GM23338 (cell line): ENCODE measurements around the gene SDC1. TPM values are rescaled to one million over a fixed set of nuclear protein-coding genes. Genes with fewer than 3 reads are reported as not detected.
"Not testable (repeated sequence)": the region's sequence is repeated elsewhere in the genome, so short reads cannot be mapped to it uniquely, and the experiment has no call there.

Source experiments
- ATAC-seq: fragments of 200-7000 bp; cut with Tn5 transposase; 3 replicates; pipeline ENCODE4 v1.9.1; 2020
- DNase-seq: peaks from one replicate; pipeline ENCODE4 v3.0.0-alpha.2; 2015; ENCODE audit warnings: low spot score
- H2AFZ ChIP-seq: fragments of 200-600 bp; sonication (generic); 2 replicates; pipeline ENCODE4 v1.8.0; 2016; ENCODE audit warnings: antibody characterized with exemption, mild to moderate bottlenecking, moderate library complexity
- H3F3A ChIP-seq: fragments of 200-600 bp; sonication (generic); replicated peaks from 2 replicates; pipeline ENCODE4 v1.8.0; 2017; ENCODE audit warnings: antibody characterized with exemption, mixed run types, low read depth
- H3K27ac ChIP-seq: fragments of 200-600 bp; sonication (generic); 2 replicates; pipeline ENCODE4 v1.6.1; 2016; ENCODE audit warnings: low read depth
- H3K27me3 ChIP-seq: fragments of 200-600 bp; sonication (generic); 2 replicates; pipeline ENCODE4 v1.8.0; 2016; ENCODE audit warnings: mild to moderate bottlenecking, mixed run types, moderate library complexity; ENCODE audit not compliant: insufficient read depth
- H3K36me3 ChIP-seq: fragments of 200-600 bp; sonication (generic); 2 replicates; pipeline ENCODE4 v1.8.0; 2016; ENCODE audit warnings: mild to moderate bottlenecking; ENCODE audit not compliant: insufficient read depth
- H3K4me1 ChIP-seq: fragments of 200-600 bp; sonication (generic); 2 replicates; pipeline ENCODE4 v1.8.0; 2016; ENCODE audit warnings: mild to moderate bottlenecking, moderate library complexity; ENCODE audit not compliant: insufficient read depth
- H3K4me2 ChIP-seq: fragments of 200-600 bp; sonication (generic); 2 replicates; pipeline ENCODE4 v1.7.1; 2017; ENCODE audit warnings: mixed run types
- H3K4me3 ChIP-seq: fragments of 200-600 bp; sonication (generic); 2 replicates; pipeline ENCODE4 v1.6.1; 2016; ENCODE audit warnings: mixed run types
- H3K79me2 ChIP-seq: fragments of 200-600 bp; sonication (generic); replicated peaks from 2 replicates; pipeline ENCODE4 v1.8.0; 2017; ENCODE audit warnings: mild to moderate bottlenecking; ENCODE audit not compliant: insufficient read depth
- H3K9me2 ChIP-seq: fragments of 200-600 bp; sonication (generic); 2 replicates; pipeline ENCODE4 v1.8.0; 2017; ENCODE audit not compliant: insufficient read depth
- H4K20me1 ChIP-seq: fragments of 200-600 bp; sonication (generic); replicated peaks from 2 replicates; pipeline ENCODE4 v1.8.0; 2017; ENCODE audit warnings: mild to moderate bottlenecking; ENCODE audit not compliant: insufficient read depth
- H3K27ac Mint-ChIP-seq: 2 replicates; pipeline ENCODE4 v1.8.0; 2020; ENCODE audit warnings: inconsistent platforms, mild to moderate bottlenecking, moderate library complexity, mixed read lengths
- H3K27me3 Mint-ChIP-seq: 3 replicates; pipeline ENCODE4 v1.8.0; 2022; ENCODE audit warnings: low read depth, mild to moderate bottlenecking, moderate library complexity, mixed read lengths, inconsistent platforms; ENCODE audit not compliant: insufficient read depth, poor library complexity
- H3K36me3 Mint-ChIP-seq: 3 replicates; pipeline ENCODE4 v1.8.0; 2021; ENCODE audit warnings: low read depth, mild to moderate bottlenecking, inconsistent platforms, moderate library complexity, mixed read lengths
- H3K4me1 Mint-ChIP-seq: 3 replicates; pipeline ENCODE4 v1.8.0; 2020; ENCODE audit warnings: mild to moderate bottlenecking, inconsistent platforms, mixed read lengths
- H3K4me3 Mint-ChIP-seq: 3 replicates; pipeline ENCODE4 v1.8.0; 2021; ENCODE audit warnings: moderate library complexity, mild to moderate bottlenecking, inconsistent platforms, mixed read lengths
- H3K9me3 Mint-ChIP-seq: 3 replicates; pipeline ENCODE4 v1.8.0; 2020; ENCODE audit warnings: moderate library complexity, mild to moderate bottlenecking, inconsistent platforms, mixed read lengths
- EZH2 ChIP-seq: fragments of 200-600 bp; sonication (generic); IDR thresholded peaks from one replicate; pipeline ENCODE4 v1.8.0; 2017; ENCODE audit warnings: antibody characterized with exemption, mild to moderate bottlenecking, low read depth; ENCODE audit not compliant: unreplicated experiment
- EZH2phosphoT487 ChIP-seq: fragments of 200-600 bp; sonication (generic); IDR thresholded peaks from one replicate; pipeline ENCODE4 v1.8.1; 2018; ENCODE audit warnings: antibody characterized with exemption; ENCODE audit not compliant: unreplicated experiment
- NANOG ChIP-seq: IDR thresholded peaks from 2 replicates; pipeline ENCODE4 v1.6.1; 2016; ENCODE audit warnings: antibody characterized with exemption, borderline replicate concordance
- polyA plus RNA-seq: library from polyadenylated mRNA; unstranded; fragments of >200 nt; fragmentation: Nextera tagmentation; extraction: Ambion mirVana; gene quantifications from 2 replicates; pipeline ENCODE4 v1.2.1, GENCODE V29; 2016
- total RNA-seq: library from RNA; depleted of rRNA; stranded (reverse); fragments of >200 nt; shearing (Covaris generic); gene quantifications from 2 replicates; pipeline ENCODE4 v1.2.3, GENCODE V29; 2014
- TF ChIP-seq, protein P1 (sequence below): IDR thresholded peaks from one replicate; pipeline ENCODE4 v1.6.1; 2018; ENCODE audit warnings: antibody characterized with exemption; ENCODE audit not compliant: unreplicated experiment
- TF ChIP-seq, protein P2 (sequence below), 2 experiments: fragments of 200-600 bp in 1 of 2; sonication (generic) in 1 of 2; conservative IDR thresholded peaks; 2 replicates each; pipeline versions ENCODE4 v1.5.1 to v1.6.1; 2016 to 2017; ENCODE audit warnings: antibody characterized with exemption in 2 of 2, low read depth in 2 of 2, mild to moderate bottlenecking in 2 of 2, moderate library complexity in 1 of 2

The SDC1 gene
- total and polyA plus RNA-seq, 2 experiments from 2014 or later = 16.6 to 43.0 TPM

DNA sequence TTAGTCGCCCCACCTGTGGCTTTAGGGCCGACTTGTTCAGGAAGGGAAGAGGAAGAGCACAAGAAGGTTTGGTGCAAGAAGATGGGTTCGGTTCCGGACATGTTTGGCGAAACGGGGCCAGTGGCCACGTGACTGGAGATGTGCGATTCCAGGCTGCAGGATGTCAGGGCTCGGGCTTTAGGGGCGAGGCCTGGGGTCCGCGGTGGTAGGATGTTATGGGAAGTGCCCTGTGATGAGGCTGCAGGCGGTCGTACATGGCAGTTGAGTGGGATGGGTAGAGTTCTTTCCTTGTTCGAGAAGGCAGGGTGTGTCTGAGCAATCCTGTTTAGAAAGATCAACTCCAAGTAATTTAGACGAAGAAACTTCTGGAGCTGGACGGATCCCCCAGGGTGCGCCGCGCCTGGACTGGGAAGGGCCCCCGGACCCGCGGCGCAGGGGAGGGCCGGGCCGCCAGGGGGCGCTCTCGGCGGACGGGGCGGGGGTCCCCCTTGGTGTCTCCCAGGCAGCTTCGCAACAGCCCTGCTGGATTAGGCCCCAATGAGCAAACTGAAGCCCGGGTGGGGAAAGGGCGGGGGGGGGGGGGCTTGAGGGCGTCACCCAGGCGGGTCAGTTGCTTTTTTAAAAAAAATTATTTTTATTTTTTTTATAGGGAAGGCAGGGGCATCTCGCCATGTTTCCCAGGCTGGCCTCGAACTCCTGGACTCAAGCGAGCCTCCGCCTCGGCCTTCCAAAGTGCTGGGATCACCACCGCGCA lies 17.2 kb upstream of the SDC1 start:
- peak overlapping the region; percentile 62 for H3K4me2 ChIP-seq
- H3K27ac Mint-ChIP-seq = no peak overlapping the region
- H3K79me2 ChIP-seq = no peaks in the 10 kb centered on the region
- ATAC-seq (peak; percentile 86), DNase-seq (peak; percentile 72)
- H3K27me3 Mint-ChIP-seq = peaks cover 15% of the 10 kb centered on the region
- peaks cover 9% of the 10 kb centered on the region for H3K4me1 Mint-ChIP-seq
- peak overlapping the region; percentile 97 for H2AFZ ChIP-seq
- H3K4me1 ChIP-seq = peaks cover 5% of the 10 kb centered on the region; the same call in 1 of the 2 replicates
- no peak overlapping the region for H3K27ac ChIP-seq
- H3K9me3 Mint-ChIP-seq = no peaks in the 10 kb centered on the region; the same call in 2 of the 3 replicates
- H3K36me3 ChIP-seq = no peaks in the 10 kb centered on the region
- peak overlapping the region; percentile 40; the same call in 1 of the 2 replicates for H3K4me3 ChIP-seq
- peaks cover 3% of the 10 kb centered on the region; the same call in 2 of the 3 replicates for H3K36me3 Mint-ChIP-seq
- H3K9me2 ChIP-seq = peaks cover 6% of the 10 kb centered on the region; the same call in 1 of the 2 replicates
- no peaks in the 10 kb centered on the region for H3F3A ChIP-seq
- no peak for TF ChIP-seq NANOG
- no peak for TF ChIP-seq EZH2
- TF ChIP-seq, protein P1, sequence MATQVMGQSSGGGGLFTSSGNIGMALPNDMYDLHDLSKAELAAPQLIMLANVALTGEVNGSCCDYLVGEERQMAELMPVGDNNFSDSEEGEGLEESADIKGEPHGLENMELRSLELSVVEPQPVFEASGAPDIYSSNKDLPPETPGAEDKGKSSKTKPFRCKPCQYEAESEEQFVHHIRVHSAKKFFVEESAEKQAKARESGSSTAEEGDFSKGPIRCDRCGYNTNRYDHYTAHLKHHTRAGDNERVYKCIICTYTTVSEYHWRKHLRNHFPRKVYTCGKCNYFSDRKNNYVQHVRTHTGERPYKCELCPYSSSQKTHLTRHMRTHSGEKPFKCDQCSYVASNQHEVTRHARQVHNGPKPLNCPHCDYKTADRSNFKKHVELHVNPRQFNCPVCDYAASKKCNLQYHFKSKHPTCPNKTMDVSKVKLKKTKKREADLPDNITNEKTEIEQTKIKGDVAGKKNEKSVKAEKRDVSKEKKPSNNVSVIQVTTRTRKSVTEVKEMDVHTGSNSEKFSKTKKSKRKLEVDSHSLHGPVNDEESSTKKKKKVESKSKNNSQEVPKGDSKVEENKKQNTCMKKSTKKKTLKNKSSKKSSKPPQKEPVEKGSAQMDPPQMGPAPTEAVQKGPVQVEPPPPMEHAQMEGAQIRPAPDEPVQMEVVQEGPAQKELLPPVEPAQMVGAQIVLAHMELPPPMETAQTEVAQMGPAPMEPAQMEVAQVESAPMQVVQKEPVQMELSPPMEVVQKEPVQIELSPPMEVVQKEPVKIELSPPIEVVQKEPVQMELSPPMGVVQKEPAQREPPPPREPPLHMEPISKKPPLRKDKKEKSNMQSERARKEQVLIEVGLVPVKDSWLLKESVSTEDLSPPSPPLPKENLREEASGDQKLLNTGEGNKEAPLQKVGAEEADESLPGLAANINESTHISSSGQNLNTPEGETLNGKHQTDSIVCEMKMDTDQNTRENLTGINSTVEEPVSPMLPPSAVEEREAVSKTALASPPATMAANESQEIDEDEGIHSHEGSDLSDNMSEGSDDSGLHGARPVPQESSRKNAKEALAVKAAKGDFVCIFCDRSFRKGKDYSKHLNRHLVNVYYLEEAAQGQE = no peak
- TF ChIP-seq, protein P2, sequence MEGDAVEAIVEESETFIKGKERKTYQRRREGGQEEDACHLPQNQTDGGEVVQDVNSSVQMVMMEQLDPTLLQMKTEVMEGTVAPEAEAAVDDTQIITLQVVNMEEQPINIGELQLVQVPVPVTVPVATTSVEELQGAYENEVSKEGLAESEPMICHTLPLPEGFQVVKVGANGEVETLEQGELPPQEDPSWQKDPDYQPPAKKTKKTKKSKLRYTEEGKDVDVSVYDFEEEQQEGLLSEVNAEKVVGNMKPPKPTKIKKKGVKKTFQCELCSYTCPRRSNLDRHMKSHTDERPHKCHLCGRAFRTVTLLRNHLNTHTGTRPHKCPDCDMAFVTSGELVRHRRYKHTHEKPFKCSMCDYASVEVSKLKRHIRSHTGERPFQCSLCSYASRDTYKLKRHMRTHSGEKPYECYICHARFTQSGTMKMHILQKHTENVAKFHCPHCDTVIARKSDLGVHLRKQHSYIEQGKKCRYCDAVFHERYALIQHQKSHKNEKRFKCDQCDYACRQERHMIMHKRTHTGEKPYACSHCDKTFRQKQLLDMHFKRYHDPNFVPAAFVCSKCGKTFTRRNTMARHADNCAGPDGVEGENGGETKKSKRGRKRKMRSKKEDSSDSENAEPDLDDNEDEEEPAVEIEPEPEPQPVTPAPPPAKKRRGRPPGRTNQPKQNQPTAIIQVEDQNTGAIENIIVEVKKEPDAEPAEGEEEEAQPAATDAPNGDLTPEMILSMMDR (conservative IDR thresholded peaks at IDR 0.05; ENCODE audit: low read depth in 2 of 2) = peak; percentile 71 to 80
- no peak for TF ChIP-seq EZH2phosphoT487
- H3K27me3 ChIP-seq = no peaks in the 10 kb centered on the region
- no peak overlapping the region for H3K4me3 Mint-ChIP-seq
- no peaks in the 10 kb centered on the region for H4K20me1 ChIP-seq

DNA sequence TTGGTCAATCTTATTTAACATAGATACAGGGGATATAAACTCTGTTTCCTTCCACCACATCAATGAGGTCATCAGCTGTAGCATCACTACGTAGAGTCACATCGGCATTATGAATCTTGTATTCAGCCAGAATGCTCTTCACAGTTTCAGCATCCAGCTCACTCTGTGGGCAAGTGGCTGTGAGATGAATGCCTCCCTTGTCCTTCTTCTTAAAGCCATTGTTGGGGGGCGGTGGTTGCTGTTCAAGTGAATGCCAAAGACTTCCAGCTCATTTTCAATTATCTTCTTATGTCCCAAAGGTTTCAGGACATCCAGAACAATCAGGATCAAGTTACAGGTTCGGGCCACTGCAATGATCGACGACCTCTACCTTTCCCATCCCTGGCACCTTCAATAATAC lies 15.4 kb upstream of the SDC1 start:
- H3F3A ChIP-seq, DNase-seq, H2AFZ ChIP-seq, H3K27me3 ChIP-seq, H4K20me1 ChIP-seq, H3K79me2 ChIP-seq, H3K9me3 Mint-ChIP-seq, ATAC-seq, H3K4me1 Mint-ChIP-seq, H3K4me3 Mint-ChIP-seq, H3K4me3 ChIP-seq, H3K36me3 Mint-ChIP-seq, H3K36me3 ChIP-seq, H3K4me2 ChIP-seq, H3K4me1 ChIP-seq, H3K9me2 ChIP-seq, H3K27ac ChIP-seq, H3K27ac Mint-ChIP-seq: not testable (repeated sequence)
- H3K27me3 Mint-ChIP-seq = peaks cover 15% of the 10 kb centered on the region
